HG02840 (cell line): ENCODE results near the gene RAB6A.

Experiments
- ATAC-seq: cut with Tn5 transposase; IDR thresholded peaks from one replicate; pipeline ENCODE4 v1.9.1; 2021; ENCODE audit warnings: mild to moderate bottlenecking, moderate library complexity, moderate number of reproducible peaks; ENCODE audit not compliant: unreplicated experiment, low FRiP score

RAB6A gene

DNA sequence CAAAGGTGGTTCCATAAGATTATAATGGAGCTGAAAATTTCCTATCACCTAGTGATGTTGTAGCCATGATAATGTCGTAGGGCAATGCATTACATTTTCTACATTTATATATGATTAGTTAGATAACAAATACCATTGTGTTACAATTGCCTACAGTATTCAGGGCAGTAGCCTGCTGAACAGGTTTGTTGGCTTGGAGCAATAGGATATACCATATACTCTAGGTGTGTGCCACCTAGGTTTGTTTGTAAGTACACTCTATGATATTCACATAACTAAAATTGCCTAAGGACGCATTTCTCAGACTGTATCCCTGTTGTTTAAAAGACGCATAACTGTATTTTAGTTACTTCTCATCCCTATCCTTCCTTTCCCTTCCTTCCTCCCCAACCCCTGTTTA is 100.9 kb downstream of the RAB6A start:
- no peak for ATAC-seq

DNA sequence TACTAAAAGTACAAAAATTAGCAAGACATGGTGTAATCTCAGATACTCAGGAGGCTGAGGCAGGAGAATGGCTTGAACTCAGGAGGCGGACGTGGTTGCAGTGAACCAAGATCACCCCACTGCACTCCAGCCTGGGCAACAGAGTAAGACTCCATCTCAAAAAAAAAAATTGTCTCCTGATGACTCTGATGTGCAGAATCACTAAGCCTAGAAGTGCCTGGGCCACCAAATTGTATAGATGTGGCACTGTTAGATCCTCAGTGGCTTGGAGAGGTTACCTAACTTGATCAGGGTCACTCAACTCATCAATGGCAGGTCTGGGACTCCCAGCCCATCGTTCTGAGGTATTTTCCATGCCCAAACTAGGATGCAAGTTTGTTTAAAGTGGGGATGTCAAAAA is 103.9 kb downstream of the RAB6A start:
- ATAC-seq, result no peak

GRCh38 chr11:73655686-73656085 is 105.2 kb downstream of the RAB6A start:
- no peak for ATAC-seq

DNA sequence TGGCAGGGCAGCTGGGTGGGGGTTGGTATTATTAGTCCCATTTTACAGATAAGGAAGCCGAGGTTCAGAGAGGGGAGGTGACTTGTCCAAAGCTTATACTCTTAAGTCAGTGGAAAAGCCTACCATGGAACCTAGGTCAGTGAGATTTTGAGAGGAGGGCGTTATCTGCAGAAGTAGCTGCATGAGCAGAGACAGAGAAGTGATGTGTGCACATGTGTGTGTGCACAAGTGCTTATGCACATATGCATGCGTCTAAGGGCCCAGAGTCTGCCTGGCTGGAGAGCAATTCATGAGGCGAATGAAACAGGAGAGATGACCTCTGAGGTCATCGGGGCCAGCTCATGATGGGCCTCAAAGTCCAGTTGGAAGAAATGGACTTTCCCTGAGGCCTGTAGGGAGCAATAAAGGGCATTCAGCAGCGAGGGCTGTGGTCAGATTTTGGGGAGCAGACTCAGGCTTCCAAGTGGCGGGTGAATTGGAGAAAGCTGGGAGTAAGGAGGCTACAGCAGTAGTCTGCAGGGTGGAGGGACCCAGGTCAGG is 106.3 kb downstream of the RAB6A start:
- ATAC-seq, result no peak

DNA sequence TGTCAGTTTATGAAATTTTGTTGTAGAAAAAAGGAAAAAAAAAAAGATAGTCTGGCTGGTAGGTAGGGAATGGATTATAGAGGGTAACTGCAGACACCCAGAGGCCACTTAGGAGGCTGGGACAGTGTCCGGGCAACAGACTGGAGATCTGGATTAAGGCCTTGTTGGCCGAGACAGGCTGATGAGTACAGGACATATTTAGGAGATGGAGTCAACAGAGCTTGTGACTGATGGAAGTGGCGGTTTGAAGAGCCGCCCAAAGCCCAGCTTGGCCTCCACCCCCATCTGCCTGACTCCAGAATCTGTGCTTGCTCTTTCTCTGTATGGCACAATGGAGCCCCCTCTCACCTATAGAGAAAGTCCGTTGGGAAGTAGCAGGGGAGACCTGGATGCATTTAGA is 106.9 kb downstream of the RAB6A start:
- ATAC-seq, result no peak

- ATAC-seq, result no peak
Measured at GRCh38 chr11:73652856-73653559, 107.9 kb downstream of the RAB6A start.

- ATAC-seq, result no peak
Measured at GRCh38 chr11:73652046-73652730, 108.7 kb downstream of the RAB6A start.

- no peak for ATAC-seq
Measured at GRCh38 chr11:73651661-73652045, 109.2 kb downstream of the RAB6A start.

- ATAC-seq, result no peak
Measured at GRCh38 chr11:73651252-73651651, 109.6 kb downstream of the RAB6A start.

GRCh38 chr11:73650400-73650799 is 110.5 kb downstream of the RAB6A start:
- no peak for ATAC-seq

GRCh38 chr11:73649206-73649605 is 111.7 kb downstream of the RAB6A start:
- ATAC-seq, result no peak

DNA sequence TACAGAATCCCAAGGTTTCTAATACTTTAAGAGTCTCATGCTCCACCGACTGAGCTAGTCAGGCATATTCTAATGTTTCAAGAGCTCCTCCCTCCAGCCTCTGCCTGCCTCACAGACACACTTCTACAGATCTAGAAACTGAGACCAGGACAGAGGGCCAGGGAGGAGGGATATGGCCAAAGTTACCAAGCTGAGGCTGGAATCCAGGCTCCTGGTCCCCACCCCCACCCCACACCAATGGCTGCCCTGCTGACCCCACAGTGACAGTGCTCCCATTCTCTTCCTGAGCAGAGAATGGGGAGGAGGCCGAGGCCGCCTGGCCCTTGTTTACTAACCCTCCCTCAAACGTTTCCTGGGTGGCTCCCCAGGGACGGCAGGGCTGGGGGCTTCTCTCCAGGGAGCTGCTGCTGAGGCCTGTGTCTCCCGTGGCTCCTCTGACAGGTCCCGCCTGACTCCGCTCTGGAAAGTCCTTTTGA is 112.3 kb downstream of the RAB6A start:
- no peak for ATAC-seq

DNA sequence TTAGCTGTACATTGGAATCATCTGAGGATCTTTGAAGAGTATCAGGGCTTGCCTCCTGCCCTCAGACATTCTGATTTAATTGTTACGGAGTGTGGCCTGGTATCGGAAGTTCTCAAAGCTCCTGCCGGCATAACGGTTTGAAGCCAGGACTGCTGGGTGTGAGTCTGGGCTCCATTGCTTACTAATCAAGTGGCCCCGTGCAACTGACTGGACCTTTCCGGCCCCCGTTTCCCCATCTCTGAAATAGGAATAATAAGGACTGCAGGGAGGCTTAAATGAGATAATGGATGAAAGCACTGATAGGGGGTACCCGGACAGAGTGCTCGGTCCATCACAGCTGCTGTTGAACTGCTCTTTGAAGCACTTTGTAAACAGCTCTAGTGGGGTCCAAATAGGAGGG is 112.8 kb downstream of the RAB6A start:
- no peak for ATAC-seq

DNA sequence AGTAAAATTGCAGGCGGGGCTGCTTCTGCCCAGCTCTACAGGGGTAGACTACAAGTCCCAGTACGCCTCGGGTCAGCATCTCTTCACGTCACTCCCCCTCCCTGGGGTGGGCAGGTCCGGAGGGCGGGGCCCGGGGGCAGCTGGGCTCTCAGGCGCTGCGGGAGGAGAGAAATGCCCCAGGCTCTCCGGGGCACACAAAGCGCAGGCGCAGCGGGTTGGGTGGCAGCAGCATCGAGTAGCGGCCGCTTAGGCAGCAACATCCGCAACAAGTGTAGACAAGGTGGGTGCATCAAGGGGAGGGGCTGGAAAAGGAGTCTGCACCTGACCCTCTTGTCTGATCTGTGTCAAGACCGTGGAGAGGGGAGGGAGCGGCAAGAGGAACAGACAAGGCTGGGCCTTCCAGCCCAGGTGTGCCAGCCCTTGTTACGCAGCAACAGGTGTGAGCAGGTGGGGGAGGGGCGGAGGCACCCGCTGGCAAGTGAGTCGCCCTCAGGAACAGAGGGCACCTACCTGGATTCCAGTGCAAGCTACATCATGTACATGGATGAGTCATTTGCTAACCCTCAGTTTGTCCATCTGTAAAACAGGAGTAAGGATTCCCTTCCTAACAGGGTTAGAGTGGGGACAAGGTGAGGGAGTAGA is 113.3 kb downstream of the RAB6A start:
- ATAC-seq, result no peak

- ATAC-seq, result no peak
Measured at GRCh38 chr11:73645972-73646631, 114.8 kb downstream of the RAB6A start, which contains the start of gene PLEKHB1. TSS of gene PLEKHB1 (plus strand) at chr11:73646581. CDS start at chr11:73646609, 28 bp downstream.

DNA sequence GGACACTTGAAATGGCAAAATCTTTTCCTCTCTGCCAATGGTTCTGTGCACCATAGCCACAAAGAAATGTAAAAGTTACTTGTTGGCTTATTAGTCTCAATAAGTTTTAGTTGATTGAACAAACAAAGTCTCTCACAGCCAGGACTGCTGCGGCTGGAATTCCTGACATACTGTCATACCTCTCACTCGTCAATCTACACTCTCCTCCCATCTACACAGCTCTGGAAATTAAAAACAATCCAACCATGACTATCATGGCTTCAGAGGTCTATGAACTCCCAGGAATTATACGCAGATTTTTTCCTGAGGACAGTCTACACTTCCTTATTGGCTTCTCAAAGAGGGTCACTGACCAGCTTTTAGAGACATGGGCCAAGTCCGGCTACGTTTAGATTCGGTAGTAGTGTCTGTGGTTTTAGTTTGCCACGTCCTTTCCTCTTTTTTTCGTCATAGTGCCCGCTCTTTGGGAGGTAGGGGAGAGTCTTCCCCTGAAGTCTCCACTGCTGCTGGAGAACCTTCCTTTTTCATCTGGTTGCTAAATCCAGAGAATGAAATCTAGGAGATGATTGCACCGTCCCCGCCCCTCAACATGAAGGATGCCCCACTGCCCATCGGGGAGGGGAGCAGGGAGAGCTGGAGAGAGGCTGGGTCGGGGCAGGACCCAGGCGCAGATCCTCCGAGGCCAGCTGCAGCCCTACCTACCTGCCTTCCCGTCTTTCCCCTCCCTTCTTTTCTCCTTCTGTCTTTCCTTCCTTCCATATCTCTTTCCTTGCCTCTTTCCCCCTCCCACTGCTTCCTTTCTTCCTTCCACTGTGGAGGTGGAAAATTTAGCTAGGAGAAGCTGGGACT is 115.5 kb downstream of the RAB6A start:
- no peak for ATAC-seq

- ATAC-seq, result no peak
Measured at GRCh38 chr11:73641668-73642067, 119.2 kb downstream of the RAB6A start.

GRCh38 chr11:73640592-73640991 is 120.3 kb downstream of the RAB6A start:
- ATAC-seq, result no peak

- no peak for ATAC-seq
Measured at GRCh38 chr11:73637012-73637411, 123.9 kb downstream of the RAB6A start.

- ATAC-seq, result no peak
Measured at GRCh38 chr11:73636249-73636648, 124.6 kb downstream of the RAB6A start.
